ENCODE measurements around the gene HNMT. TPM values are rescaled to one million over a fixed set of nuclear protein-coding genes. Genes with fewer than 3 reads are reported as not detected.

The HNMT gene
- total and polyA plus RNA-seq, 2 of the 13 experiments (the other 11 are each of a cell fraction or from before 2014, with no cell fraction given) = 279 to 309 TPM

DNA sequence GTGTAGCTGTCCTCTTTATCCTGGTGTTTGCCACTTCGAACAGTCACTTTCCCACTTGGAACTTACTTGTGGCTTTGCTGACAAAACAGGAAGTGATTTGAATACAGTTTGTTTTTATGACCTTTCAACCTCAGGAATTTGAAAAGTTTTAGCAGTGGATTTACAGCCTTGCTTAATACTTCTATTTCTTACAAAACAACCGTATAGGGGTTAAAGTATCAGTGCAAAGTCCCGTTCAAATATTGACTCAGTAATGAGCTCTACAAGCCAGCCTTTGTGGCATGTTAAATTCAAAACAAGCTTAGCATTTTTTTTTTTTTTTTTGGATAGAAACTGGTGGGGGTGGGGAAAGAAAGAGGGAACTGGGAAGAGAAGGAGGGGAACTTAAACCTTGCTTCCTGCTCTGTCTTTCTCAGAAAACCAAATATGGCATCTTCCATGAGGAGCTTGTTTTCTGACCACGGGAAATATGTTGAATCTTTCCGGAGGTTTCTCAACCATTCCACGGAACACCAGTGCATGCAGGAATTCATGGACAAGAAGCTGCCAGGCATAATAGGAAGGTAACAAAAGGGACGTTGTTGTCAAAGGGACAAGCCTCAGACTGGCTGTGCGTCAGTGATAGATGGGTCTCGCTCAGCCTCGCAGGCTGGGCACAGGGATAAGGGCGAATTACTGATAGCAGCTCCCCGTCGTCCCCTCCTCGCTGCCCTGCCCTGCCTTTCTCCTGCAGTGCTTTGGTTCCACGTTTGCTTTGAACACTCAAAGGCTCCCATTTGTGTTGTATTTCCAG is at the start of gene HNMT (continued):
- TF ChIP-seq ZFP41 (CRISPR knock-in tag; IDR thresholded peaks at IDR 0.05; ENCODE audit: borderline replicate concordance) (peak; percentile 90; the same call in 1 of the 2 replicates), FOSL1 (CRISPR knock-in tag; IDR thresholded peaks at IDR 0.05; ENCODE audit: borderline replicate concordance) (no peak; the same call in 1 of the 2 replicates), HOXA5 (CRISPR knock-in tag; IDR thresholded peaks at IDR 0.05) (peak; percentile 79), ZNF460 (CRISPR knock-in tag; IDR thresholded peaks at IDR 0.05; ENCODE audit: borderline replicate concordance) (peak; percentile 75; the same call in 1 of the 2 replicates), IKZF1 (IDR thresholded peaks at IDR 0.05) (no peak), KLF16 (CRISPR knock-in tag; IDR thresholded peaks at IDR 0.05) (peak in 1 of 2 experiments; percentile 79; a peak in 1 of 4 replicates), ZNF234 (CRISPR knock-in tag; conservative IDR thresholded peaks at IDR 0.05) (no peak), CBX2 (IDR thresholded peaks at IDR 0.05; ENCODE audit: low read depth, low read length) (no peak), CBX2 (CRISPR knock-in tag; IDR thresholded peaks at IDR 0.05; ENCODE audit: low read depth) (no peak), SRSF1 (optimal IDR thresholded peaks at IDR 0.05; ENCODE audit: low read depth, low read length) (no peak), ZBTB3 (CRISPR knock-in tag; IDR thresholded peaks at IDR 0.05; ENCODE audit: borderline replicate concordance, low read depth) (peak; percentile 74; the same call in 1 of the 2 replicates), ZNF589 (CRISPR knock-in tag; conservative IDR thresholded peaks at IDR 0.05) (no peak; the same call in 1 of the 2 replicates), ZFP62 (CRISPR knock-in tag; IDR thresholded peaks at IDR 0.05) (no peak), ZNF772 (CRISPR knock-in tag; IDR thresholded peaks at IDR 0.05) (peak; percentile 92), ZNF317 (CRISPR knock-in tag; IDR thresholded peaks at IDR 0.05) (peak; percentile 46; the same call in 1 of the 2 replicates), ZNF329 (CRISPR knock-in tag; IDR thresholded peaks at IDR 0.05; ENCODE audit: low read depth) (no peak), SNAPC2 (CRISPR knock-in tag; IDR thresholded peaks at IDR 0.05) (peak; percentile 55; the same call in 1 of the 2 replicates), MIER3 (CRISPR knock-in tag; IDR thresholded peaks at IDR 0.05; ENCODE audit: borderline replicate concordance) (peak; percentile 79; the same call in 1 of the 2 replicates), ZNF20 (CRISPR knock-in tag; IDR thresholded peaks at IDR 0.05) (no peak), SP140L (CRISPR knock-in tag; IDR thresholded peaks at IDR 0.05; ENCODE audit: borderline replicate concordance) (peak; percentile 13; the same call in 1 of the 2 replicates), ZC3H13 (CRISPR knock-in tag; IDR thresholded peaks at IDR 0.05) (peak; percentile 52; the same call in 1 of the 2 replicates), KMT2A (CRISPR knock-in tag; IDR thresholded peaks at IDR 0.05) (peak; percentile 67)
- TF ChIP-seq, protein P1, sequence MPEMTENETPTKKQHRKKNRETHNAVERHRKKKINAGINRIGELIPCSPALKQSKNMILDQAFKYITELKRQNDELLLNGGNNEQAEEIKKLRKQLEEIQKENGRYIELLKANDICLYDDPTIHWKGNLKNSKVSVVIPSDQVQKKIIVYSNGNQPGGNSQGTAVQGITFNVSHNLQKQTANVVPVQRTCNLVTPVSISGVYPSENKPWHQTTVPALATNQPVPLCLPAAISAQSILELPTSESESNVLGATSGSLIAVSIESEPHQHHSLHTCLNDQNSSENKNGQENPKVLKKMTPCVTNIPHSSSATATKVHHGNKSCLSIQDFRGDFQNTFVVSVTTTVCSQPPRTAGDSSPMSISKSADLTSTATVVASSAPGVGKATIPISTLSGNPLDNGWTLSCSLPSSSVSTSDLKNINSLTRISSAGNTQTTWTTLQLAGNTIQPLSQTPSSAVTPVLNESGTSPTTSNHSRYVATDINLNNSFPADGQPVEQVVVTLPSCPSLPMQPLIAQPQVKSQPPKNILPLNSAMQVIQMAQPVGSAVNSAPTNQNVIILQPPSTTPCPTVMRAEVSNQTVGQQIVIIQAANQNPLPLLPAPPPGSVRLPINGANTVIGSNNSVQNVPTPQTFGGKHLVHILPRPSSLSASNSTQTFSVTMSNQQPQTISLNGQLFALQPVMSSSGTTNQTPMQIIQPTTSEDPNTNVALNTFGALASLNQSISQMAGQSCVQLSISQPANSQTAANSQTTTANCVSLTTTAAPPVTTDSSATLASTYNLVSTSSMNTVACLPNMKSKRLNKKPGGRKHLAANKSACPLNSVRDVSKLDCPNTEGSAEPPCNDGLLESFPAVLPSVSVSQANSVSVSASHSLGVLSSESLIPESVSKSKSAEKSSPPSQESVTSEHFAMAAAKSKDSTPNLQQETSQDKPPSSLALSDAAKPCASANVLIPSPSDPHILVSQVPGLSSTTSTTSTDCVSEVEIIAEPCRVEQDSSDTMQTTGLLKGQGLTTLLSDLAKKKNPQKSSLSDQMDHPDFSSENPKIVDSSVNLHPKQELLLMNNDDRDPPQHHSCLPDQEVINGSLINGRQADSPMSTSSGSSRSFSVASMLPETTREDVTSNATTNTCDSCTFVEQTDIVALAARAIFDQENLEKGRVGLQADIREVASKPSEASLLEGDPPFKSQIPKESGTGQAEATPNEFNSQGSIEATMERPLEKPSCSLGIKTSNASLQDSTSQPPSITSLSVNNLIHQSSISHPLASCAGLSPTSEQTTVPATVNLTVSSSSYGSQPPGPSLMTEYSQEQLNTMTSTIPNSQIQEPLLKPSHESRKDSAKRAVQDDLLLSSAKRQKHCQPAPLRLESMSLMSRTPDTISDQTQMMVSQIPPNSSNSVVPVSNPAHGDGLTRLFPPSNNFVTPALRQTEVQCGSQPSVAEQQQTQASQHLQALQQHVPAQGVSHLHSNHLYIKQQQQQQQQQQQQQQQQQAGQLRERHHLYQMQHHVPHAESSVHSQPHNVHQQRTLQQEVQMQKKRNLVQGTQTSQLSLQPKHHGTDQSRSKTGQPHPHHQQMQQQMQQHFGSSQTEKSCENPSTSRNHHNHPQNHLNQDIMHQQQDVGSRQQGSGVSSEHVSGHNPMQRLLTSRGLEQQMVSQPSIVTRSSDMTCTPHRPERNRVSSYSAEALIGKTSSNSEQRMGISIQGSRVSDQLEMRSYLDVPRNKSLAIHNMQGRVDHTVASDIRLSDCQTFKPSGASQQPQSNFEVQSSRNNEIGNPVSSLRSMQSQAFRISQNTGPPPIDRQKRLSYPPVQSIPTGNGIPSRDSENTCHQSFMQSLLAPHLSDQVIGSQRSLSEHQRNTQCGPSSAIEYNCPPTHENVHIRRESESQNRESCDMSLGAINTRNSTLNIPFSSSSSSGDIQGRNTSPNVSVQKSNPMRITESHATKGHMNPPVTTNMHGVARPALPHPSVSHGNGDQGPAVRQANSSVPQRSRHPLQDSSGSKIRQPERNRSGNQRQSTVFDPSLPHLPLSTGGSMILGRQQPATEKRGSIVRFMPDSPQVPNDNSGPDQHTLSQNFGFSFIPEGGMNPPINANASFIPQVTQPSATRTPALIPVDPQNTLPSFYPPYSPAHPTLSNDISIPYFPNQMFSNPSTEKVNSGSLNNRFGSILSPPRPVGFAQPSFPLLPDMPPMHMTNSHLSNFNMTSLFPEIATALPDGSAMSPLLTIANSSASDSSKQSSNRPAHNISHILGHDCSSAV (CRISPR knock-in tag; IDR thresholded peaks at IDR 0.05; ENCODE audit: borderline replicate concordance) = peak; percentile 78; the same call in 1 of the 2 replicates

All from HepG2 (cell line).